Dedifferentiated amniotic fluid mesenchymal stem cell (primary cell): ENCODE measurements around the gene KCNA1.

ENCODE experiments used
- DNase-seq: peaks from one replicate; pipeline ENCODE4 v3.0.0-alpha.2; 2016; ENCODE audit errors: extremely low spot score

The KCNA1 gene

GRCh38 chr12:4960547-4960946 lies 50.8 kb downstream of the KCNA1 start:
- DNase-seq, result no peak

- DNase-seq, result no peak
These were observed 51.6 kb downstream of the KCNA1 start for GRCh38 chr12:4961311-4961710.

GRCh38 chr12:4962539-4963486 lies 53.1 kb downstream of the KCNA1 start:
- DNase-seq, result no peak
